Lung microvascular endothelial cell (primary cell): Measurements from ENCODE around the gene PGPEP1. TPM values are rescaled to one million over a fixed set of nuclear protein-coding genes. Genes with fewer than 3 reads are reported as not detected.
"Not testable (repeated sequence)": the region's sequence is repeated elsewhere in the genome, so short reads cannot be mapped to it uniquely, and the experiment has no call there.

Experiments used
- DNase-seq, 2 donors: peaks; one replicate each; pipeline versions ENCODE4 v3.0.0 to v3.0.0-alpha.2; 2010; ENCODE audit warnings: low read depth in 2 of 2
- total RNA-seq: library from RNA; depleted of rRNA; stranded (reverse); fragments of >200 nt; gene quantifications from 2 replicates; pipeline ENCODE4 v1.2.1, GENCODE V29; 2014

Gene PGPEP1
- total RNA-seq, 1 donor from 2014 or later: 12.1 TPM

DNA sequence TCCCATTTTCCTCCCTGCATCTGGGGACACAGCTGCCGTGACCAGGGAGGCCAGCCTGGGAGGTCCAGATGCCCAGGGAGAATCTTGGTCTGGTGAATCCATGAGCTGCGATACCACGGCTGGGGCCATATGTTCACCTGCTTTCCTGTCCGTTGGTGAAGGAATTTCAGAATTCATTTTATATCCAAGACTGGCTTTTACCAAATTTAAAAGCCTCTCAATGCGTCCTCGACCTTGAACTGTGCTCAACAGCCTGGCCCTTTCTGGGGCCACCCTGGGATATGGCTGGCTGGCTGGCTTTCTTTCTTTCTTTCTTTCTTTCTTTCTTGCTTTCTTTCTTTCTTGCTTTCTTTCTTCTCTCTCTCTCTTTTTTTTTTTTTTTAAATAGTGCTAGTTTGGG is 23.4 kb downstream of the PGPEP1 start:
- DNase-seq: no peak

DNA sequence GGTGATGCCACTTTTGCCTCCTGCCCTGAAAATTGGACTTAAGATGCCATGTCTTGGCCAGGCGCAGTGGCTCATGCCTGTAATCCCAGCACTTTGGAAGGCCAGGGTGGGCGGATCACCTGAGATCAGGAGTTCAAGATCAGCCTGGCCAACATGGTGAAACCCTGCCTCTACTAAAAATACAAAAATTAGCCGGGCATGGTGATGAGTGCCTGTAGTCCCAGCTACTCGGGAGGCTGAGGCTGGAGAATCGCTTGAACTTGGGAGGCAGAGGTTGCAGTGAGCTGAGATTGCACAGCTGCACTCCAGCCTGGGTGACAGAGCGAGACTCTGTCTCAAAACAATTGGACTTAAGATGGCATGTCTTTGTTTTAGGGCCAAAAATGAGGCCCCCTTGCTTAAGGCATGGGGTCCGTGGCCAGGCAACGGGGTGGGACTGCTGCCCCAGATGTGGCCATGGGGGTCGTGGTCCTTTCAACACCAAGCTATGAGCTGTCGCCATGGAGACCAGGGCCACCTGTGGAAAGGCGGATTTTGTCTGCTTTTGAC is 24.0 kb downstream of the PGPEP1 start:
- DNase-seq: not testable (repeated sequence)

DNA sequence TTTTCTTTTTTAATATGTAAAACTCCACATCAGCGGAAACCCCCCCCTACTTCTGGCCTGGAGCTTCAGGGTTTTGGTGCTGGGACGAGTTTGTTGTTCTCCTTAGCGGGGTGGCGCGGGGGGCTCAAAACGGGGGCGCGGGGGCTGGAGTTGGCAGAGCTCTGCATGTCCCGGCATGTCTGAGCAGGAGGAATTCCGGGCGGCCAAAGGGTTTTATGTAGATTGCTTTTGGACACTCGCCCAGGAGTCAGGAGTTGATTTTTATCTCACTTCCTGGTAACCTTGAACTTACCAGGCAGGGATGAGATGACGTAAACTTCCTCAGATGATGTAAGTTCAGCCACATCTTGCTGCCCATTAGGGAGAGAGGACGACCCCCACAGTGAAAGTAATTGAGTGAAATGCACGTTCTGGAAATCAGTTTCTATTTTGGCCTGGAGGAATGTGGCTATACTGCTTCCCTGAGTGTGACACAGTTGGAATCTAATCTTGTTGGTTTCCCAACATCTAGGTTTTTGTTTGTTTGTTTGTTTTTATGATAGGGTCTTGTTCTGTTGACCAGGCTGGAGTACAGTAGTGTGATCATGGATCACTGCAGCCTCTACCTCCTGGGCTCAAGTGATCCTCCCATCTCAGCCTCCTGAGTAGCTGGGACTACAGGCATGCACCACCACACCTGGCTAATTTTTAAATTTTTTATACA is 24.6 kb downstream of the PGPEP1 start:
- peak; percentile 99 to 100 for DNase-seq

DNA sequence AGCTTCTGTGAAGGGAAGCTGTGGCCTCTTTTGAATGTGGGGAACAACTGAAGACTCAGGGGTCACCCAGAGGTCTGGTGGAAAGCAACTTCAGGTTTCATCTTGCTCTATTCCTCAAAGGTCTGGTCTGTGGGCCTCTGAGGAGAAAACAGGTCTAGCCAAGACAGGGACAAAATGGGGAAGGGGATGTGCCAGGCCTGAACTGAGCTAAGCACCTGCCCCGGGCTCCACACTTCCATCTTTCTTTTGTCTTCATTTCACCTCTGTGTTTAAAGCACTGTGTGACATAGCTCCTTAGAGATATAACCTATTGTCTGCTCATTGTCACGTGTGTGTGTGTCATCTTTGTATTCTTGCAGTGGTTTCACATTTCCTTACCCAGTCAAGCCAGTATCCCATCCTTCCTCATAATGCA is 25.6 kb downstream of the PGPEP1 start:
- peak; percentile 27 to 69 for DNase-seq

DNA sequence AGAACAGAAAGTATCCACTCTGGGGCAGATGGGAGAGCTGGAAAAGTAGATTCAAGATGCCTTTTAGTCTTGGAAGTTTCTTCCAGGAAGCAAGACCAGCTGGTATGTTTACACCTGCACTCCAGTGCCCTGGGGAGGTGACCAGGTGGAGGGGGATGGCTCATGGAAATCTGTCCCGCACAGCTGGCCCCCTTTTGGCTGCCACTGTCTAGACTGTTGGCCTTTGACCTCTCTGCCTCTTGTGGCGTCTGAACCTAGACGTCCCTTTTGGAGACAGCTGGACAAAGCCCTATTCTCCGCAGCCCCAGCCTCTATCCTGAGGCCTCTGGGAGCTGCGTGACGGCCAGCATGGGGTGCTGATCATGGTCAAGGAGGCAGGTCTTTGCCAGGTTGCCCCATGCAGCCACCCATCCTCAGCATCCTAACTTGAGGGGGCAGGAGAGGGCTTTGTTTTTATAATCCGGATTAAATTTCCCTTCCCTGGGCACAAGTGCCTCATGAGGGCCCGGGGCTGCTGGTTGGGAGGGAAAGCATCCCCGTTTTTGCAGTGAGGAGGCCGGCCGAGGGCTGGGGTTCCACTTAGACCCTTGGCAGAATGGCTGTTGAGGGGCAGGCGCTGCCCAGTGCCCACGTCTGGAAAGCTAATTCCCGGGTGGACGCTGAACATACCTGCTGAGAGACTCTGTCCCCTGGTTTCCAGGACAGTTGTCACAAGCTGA is 28.3 kb downstream of the PGPEP1 start:
- DNase-seq: no peak

DNA sequence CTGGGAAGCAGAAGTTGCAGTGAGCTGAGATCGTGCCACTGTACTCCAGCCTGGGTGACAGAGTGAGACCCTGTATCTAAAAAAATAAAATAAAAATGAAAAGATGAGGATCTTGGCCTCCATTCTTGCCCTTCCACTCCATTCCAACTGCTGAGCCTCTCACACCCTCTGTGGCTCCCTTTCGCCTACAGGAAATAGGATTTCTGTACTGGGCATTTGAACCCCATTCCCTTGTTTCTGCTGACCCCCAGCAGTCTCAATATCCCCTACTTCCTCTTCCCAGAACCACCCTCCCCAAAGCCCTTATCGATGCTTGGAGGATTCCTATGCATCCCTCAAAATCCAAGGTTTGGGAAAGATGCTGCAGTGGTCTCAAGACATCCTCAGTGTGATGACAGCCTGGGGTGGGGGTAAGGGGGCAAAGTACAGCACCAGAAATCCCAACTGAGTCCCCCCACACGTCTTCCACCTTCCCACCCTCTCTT is 33.1 kb downstream of the PGPEP1 start:
- DNase-seq: no peak

DNA sequence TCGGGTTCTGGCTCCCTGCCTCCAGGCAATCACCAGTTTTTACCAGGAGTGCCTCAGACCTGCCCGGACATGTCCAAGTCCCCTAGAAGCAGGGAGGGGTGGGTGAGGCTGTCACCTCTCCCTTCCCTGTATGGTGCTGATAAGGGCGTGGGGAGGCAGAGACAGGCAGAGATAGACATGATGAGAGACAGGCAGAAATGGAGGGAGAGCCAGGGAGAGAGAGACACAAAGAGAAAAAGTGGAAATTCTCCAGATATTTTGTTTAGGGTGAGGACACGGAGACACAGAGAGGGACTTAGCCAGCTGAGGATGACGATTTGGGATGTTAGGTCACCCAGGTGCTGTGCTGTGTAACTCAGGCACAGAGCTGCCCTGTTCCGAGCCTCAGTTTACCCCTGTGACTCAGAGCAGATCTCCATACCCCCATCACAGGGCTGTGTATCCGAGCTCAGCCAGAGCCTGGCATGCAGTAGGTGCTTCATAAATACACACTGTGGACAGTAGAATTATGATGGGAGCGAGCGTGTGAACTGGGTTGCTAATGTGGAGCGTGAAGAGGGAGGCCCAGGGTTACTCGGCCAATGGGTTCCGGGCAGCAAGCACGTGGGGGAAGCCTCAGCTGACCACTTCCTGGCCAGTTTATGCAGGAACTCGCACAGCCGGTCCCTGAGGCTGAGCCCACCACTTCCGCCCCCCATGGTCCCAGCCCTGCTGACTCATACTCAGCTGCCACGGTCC is 33.7 kb downstream of the PGPEP1 start:
- DNase-seq: peak; percentile 99 to 100

DNA sequence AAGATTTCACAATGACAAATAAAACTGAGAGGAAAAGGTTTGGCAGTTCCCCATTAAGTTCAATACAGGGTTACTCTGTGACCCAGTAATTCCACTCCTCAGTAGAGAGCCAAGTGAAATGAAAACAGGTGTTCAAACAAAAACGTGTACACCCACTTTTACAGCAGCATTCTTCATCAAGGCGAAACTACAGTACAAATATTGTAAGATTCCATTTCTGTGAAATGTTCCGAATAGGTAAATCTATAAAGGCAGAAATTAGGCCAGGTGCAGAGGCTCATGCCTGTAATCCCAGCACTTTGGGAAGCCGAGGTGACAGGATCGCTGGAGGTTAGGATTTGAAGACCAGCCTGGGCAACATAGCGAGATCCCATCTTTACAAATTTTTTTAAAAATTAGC is 36.6 kb downstream of the PGPEP1 start:
- DNase-seq: peak in 1 of 2 donors; percentile 68

DNA sequence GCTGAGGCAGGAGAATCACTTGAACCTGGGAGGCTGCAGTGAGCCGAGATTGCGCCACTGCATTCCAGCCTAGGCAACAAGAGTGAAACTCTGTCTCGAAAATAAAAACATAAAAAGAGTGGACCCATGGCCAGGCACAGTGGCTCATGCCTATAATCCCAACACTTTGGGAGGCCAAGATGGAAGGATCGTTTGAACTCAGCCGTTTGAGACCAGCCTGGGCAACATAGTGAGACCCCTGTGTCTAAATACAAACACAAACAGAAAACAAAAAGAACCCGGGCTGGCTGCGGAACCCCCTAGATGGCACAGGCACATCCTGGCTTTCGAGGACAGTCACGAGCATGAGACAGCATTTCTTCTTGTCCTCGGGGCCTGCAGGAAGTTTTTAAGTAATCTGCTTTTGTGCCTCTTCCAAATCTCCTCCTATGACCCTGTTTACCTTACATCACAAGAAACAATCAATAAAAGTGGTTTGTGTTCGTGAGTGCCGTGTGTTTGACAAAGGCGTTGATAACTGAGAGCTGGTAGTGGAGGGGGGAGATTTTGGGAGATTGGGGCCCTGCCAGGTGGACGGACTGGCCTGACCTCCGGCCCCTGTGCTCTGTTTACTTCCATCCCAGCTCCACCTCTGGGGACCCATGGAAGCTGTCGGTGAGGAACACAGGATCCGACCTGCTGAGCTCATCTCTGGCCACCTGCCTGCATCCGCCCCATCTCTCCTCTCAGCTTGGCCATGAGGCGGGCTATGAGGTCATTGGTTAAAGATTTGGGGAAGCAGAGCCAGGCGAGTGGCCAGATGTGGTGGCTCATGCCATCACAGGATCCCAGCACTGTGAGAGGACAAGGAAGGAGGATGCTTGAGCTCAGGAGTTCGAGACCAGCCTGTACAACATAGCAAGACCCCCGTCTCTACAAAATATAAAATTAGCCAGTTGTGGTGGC is 39.7 kb downstream of the PGPEP1 start:
- peak; percentile 53 to 95 for DNase-seq

DNA sequence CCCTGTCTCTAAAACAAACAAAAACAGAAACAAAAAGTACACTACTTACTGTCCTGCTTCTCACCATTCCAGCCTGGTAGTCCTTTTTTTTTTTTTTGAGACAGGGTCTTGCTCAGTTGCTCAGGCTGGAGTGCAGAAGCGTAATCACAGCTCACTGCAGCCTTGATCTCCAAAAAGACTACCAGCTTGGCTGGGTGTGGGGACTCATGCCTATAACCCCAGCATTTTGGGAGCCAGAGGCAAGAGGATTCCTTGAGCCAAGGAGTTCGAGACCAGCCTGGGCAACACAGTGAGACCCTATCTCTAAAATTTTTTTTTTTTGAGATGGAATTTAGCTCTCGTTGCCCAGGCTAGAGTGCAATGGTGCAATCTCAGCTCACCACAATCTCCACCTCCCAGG is 40.4 kb downstream of the PGPEP1 start:
- no peak for DNase-seq

DNA sequence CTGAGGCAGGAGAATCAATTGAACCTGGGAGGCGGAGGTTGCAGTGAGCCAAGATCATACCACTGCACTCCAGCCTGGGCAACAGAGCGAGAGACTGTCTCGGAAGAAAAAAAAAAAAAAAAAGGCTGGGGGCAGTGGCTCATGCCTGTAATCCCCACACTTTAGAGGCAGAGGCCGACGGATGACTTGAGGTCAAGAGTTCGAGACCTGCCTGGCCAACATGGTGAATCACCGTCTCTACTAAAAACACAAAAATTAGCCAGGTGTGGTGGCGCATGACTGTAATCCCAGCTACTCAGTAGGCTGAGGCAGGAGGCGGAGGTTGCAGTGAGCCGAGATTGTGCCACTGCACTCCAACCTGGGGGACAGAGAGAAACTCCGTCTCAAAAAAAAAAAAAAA is 43.2 kb downstream of the PGPEP1 start:
- not testable (repeated sequence) for DNase-seq

DNA sequence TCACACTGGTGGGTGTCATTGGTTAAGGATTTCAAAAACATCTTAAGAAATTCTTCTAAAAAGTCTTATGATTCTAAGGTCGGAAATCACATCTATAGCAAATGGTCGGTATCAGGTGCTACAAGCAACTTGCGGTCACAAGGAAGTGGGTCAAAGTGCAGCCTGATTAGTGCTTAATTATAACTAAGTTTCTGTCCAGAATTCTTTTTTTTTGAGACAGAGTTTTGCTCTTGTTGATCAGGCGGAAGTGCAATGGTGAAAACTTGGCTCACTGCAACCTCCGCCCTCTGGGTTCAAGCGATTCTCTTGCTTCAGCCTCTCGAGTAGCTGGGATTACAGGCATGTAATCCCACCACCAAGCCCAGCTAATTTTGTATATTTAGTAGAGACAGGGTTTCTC is 44.4 kb downstream of the PGPEP1 start:
- DNase-seq: no peak

DNA sequence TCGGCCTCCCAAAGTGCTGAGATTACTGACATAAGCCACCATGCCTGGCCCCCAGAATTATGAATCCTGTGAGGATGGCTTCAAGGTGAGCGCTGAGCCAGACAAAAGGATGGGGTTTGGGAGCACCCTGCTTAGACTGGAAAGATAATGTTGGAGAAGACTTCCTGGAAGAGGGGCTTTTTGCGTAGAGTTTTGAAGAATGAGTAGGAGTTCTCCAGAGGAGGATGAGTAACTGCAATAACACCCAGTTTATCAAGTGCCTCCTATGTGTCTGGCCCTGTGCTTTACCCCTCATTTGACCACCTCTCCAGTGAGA is 44.9 kb downstream of the PGPEP1 start:
- no peak for DNase-seq

DNA sequence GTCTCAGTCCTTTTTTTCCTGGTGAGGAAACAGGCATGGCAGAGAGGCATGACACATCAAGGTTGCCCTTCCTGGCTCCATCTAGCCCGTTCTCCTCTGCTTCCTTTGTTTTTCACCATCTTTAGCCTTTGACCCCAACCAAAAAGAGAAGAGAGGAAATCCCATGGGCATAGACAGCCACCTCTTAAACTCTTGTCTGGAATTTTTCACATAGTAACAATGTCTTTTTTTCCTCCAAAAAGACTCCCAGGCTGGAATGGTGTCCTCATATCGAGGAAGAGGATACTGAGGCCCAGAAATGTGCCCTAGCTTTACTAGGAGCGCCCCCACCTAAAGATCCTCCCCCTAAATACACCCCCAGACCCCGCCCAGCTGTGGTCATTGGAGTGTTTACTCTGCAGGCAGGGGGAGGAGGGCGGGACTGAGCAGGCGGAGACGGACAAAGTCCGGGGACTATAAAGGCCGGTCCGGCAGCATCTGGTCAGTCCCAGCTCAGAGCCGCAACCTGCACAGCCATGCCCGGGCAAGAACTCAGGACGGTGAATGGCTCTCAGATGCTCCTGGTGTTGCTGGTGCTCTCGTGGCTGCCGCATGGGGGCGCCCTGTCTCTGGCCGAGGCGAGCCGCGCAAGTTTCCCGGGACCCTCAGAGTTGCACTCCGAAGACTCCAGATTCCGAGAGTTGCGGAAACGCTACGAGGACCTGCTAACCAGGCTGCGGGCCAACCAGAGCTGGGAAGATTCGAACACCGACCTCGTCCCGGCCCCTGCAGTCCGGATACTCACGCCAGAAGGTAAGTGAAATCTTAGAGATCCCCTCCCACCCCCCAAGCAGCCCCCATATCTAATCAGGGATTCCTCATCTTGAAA is 45.5 kb downstream of the PGPEP1 start, which contains the start of gene GDF15:
TSS of gene GDF15 (plus strand) at position 484 of the 868 bp plus-strand sequence. CDS start at position 516, 32 bp downstream.
- peak; percentile 98 for DNase-seq

DNA sequence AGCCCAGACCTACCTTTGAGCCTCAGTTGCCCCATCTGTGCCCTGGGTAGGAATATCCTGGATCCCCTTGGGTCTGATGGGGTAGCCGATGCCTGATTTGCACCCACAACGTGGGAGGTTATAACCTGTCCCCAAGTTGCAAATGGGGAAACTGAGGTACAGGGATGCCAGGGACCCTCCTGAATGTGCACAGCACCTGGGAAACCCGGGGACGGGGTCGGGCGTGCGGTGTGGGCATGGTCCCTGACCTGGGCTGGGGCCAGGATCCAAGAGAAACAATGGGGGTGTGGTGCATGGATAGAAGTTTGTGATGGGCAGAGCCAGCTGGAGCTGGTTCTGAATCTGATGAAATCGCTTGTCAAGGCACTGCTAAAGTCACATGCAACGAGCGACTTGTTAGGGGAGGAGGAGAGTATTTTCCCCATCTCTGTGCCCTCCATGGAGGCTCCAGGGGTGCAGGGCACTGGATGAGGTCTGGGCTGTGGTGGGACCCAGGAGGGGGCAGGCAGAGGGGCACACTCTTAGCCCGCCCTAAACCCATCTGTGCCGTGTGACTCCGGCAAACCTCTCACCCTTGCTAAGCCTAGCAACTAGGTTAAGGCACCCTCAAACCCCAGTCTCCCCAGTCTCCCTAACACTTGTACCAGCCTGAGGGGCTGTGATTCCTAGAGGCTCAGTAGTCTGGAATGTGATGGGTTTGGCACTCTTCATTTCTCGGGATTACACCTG is 46.3 kb downstream of the PGPEP1 start:
- peak; percentile 34 to 54 for DNase-seq

DNA sequence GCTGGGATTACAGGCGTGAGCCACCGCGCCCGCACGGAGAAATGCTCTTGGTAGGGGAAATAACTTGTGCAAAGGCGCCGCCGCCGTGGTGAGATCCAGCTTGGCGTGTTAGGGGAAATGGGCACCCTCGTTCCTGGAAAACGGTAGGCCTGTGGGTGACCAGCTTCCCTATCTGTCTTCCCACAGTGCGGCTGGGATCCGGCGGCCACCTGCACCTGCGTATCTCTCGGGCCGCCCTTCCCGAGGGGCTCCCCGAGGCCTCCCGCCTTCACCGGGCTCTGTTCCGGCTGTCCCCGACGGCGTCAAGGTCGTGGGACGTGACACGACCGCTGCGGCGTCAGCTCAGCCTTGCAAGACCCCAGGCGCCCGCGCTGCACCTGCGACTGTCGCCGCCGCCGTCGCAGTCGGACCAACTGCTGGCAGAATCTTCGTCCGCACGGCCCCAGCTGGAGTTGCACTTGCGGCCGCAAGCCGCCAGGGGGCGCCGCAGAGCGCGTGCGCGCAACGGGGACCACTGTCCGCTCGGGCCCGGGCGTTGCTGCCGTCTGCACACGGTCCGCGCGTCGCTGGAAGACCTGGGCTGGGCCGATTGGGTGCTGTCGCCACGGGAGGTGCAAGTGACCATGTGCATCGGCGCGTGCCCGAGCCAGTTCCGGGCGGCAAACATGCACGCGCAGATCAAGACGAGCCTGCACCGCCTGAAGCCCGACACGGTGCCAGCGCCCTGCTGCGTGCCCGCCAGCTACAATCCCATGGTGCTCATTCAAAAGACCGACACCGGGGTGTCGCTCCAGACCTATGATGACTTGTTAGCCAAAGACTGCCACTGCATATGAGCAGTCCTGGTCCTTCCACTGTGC is 47.9 kb downstream of the PGPEP1 start:
- DNase-seq: peak; percentile 70 to 81

DNA sequence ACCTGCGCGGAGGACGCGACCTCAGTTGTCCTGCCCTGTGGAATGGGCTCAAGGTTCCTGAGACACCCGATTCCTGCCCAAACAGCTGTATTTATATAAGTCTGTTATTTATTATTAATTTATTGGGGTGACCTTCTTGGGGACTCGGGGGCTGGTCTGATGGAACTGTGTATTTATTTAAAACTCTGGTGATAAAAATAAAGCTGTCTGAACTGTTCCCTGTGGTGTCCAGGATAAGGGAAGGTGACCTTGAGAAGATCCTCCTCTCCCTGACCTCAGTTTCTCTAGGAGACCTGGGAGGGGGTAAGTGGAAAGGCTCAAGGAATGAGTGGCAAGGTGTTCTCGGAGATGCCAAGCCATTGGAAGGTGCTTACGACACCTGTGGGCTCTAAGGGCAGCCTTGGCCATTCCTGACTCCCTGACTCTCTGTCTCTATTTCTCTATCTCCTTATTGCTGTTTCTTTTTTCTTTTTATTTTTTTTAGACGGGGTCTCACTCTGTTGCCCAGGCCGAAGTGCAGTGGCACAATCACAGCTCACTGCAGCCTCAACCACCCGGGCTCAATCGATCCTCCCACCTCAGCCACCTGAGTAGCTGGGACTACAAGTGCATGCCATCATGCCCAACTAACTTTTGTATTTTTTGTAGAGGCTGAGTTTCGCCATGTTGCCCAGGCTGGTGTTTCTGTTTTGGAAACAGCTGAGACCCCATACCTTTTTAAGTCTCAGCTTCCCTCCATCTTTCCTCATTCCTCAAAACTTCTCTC is 48.7 kb downstream of the PGPEP1 start:
- peak in 1 of 2 donors; percentile 34 for DNase-seq

DNA sequence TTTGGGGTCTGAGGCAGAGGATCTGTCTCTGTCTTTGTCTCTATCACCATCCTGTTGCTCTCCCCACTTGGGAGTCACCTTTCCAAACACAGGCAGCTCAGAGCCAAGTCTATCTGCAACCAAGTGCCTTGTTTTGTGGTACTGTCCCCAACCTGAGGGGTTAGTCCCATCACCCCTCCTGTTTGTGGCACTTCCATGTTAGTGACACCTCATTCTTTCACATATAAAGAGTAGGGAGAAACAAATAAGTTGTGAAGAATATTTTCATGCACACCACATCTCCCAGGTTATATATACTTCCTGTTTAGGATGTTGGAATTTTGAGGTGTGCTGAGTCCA is 49.3 kb downstream of the PGPEP1 start:
- DNase-seq: no peak
